Mesenchymal stem cell (in vitro differentiated cells and primary cell): Measurements from ENCODE around the gene NR1I2.

Experiments used
- DNase-seq: peaks from one replicate; pipeline ENCODE4 v3.0.0-alpha.2; 2013
- H2AFZ ChIP-seq: one replicate; pipeline ENCODE4 v1.6.1; 2013; ENCODE audit warnings: low read depth, mild to moderate bottlenecking, control low read depth, inconsistent platforms, low read length, moderate library complexity
- H2AK5ac ChIP-seq: 2 replicates; pipeline ENCODE4 v1.6.1; 2013; ENCODE audit warnings: low read length, moderate library complexity, mild to moderate bottlenecking, inconsistent platforms; ENCODE audit not compliant: severe bottlenecking
- H2BK120ac ChIP-seq: one replicate; pipeline ENCODE4 v1.6.1; 2013; ENCODE audit warnings: low read depth, mild to moderate bottlenecking, inconsistent platforms, low read length, moderate library complexity
- H2BK12ac ChIP-seq, 2 experiments: one replicate each; pipeline ENCODE4 v1.6.1; 2013; ENCODE audit warnings: inconsistent platforms in 2 of 2, low read length in 2 of 2, mild to moderate bottlenecking in 2 of 2, moderate library complexity in 2 of 2, control low read depth in 1 of 2
- H2BK15ac ChIP-seq: one replicate; pipeline ENCODE4 v1.6.1; 2013; ENCODE audit warnings: mild to moderate bottlenecking, low read depth, inconsistent platforms; ENCODE audit not compliant: poor library complexity, severe bottlenecking
- H2BK5ac ChIP-seq: 2 replicates; pipeline ENCODE4 v1.6.1; 2013; ENCODE audit warnings: low read depth, mild to moderate bottlenecking, low read length, control low read depth, inconsistent platforms; ENCODE audit not compliant: poor library complexity, severe bottlenecking
- H3K14ac ChIP-seq, 2 experiments: one replicate each; pipeline ENCODE4 v1.6.1; 2013; ENCODE audit warnings: inconsistent platforms in 2 of 2, low read length in 2 of 2, control low read depth in 1 of 2, mild to moderate bottlenecking in 1 of 2, moderate library complexity in 1 of 2
- H3K18ac ChIP-seq, 2 experiments: one replicate each; pipeline ENCODE4 v1.6.1; 2013; ENCODE audit warnings: inconsistent platforms in 2 of 2, low read length in 2 of 2, control low read depth in 1 of 2, low read depth in 1 of 2, mild to moderate bottlenecking in 1 of 2
- H3K23ac ChIP-seq, 2 experiments: one replicate each; pipeline ENCODE4 v1.6.1; 2013; ENCODE audit warnings: inconsistent platforms in 2 of 2, low read length in 2 of 2, mild to moderate bottlenecking in 2 of 2, moderate library complexity in 2 of 2, control low read depth in 1 of 2
- H3K27ac ChIP-seq: 2 replicates; pipeline ENCODE4 v1.5.1; 2013; ENCODE audit warnings: mild to moderate bottlenecking, moderate library complexity, low read length, control low read depth, inconsistent platforms; ENCODE audit not compliant: poor library complexity, severe bottlenecking
- H3K27me3 ChIP-seq, 2 experiments: 2 replicates each; pipeline versions ENCODE4 v1.6.1 to v1.7.0; 2013; ENCODE audit warnings: low read length in 2 of 2, mild to moderate bottlenecking in 2 of 2, moderate library complexity in 2 of 2, control low read depth in 1 of 2, inconsistent platforms in 1 of 2; ENCODE audit not compliant: control insufficient read depth in 1 of 2, insufficient read depth in 1 of 2
- H3K36me3 ChIP-seq, 2 experiments: 2 replicates each; pipeline versions ENCODE4 v1.6.1 to v1.7.0; 2013; ENCODE audit warnings: low read length in 2 of 2, control low read depth in 1 of 2, inconsistent platforms in 1 of 2, low read depth in 1 of 2, mild to moderate bottlenecking in 1 of 2; ENCODE audit not compliant: insufficient read depth in 2 of 2, control insufficient read depth in 1 of 2
- H3K4ac ChIP-seq, 2 experiments: one replicate each; pipeline ENCODE4 v1.6.1; 2013; ENCODE audit warnings: inconsistent platforms in 2 of 2, low read length in 2 of 2, mild to moderate bottlenecking in 2 of 2, moderate library complexity in 2 of 2, control low read depth in 1 of 2, low read depth in 1 of 2
- H3K4me1 ChIP-seq: 2 replicates; pipeline ENCODE4 v1.6.1; 2013; ENCODE audit warnings: low read depth, low read length, control low read depth; ENCODE audit not compliant: control insufficient read depth, insufficient read depth
- H3K4me2 ChIP-seq: 2 replicates; pipeline ENCODE4 v1.6.1; 2013; ENCODE audit warnings: low read length, mild to moderate bottlenecking, inconsistent platforms; ENCODE audit not compliant: poor library complexity, severe bottlenecking
- H3K4me3 ChIP-seq, 2 experiments: 2 replicates each; pipeline versions ENCODE4 v1.5.1 to v1.7.0; 2013; ENCODE audit warnings: low read length in 2 of 2, mild to moderate bottlenecking in 2 of 2, control low read depth in 1 of 2, low read depth in 1 of 2; ENCODE audit not compliant: insufficient read depth in 1 of 2
- H3K79me1 ChIP-seq: replicated peaks from 2 replicates; pipeline ENCODE4 v1.6.1; 2013; ENCODE audit warnings: mild to moderate bottlenecking, control low read depth, low read length, inconsistent platforms; ENCODE audit not compliant: poor library complexity, severe bottlenecking
- H3K9ac ChIP-seq: 2 replicates; pipeline ENCODE4 v1.7.0; 2013; ENCODE audit warnings: mild to moderate bottlenecking, low read length, moderate library complexity
- H3K9me3 ChIP-seq: 2 replicates; pipeline ENCODE4 v1.7.0; 2013; ENCODE audit warnings: mild to moderate bottlenecking, low read length; ENCODE audit not compliant: control insufficient read depth
- H4K8ac ChIP-seq: one replicate; pipeline ENCODE4 v1.6.1; 2013; ENCODE audit warnings: inconsistent platforms, mild to moderate bottlenecking, low read length, moderate library complexity
- H4K91ac ChIP-seq: one replicate; pipeline ENCODE4 v1.6.1; 2013; ENCODE audit warnings: mild to moderate bottlenecking, low read length, inconsistent platforms
- whole genome bisulfite sequencing: methylation state at CpG from one replicate; pipeline ENCODE4 v1.1.7; 2013; ENCODE audit warnings: mixed read lengths; 5-methylcytosine and 5-hydroxymethylcytosine counted together

The NR1I2 gene

DNA sequence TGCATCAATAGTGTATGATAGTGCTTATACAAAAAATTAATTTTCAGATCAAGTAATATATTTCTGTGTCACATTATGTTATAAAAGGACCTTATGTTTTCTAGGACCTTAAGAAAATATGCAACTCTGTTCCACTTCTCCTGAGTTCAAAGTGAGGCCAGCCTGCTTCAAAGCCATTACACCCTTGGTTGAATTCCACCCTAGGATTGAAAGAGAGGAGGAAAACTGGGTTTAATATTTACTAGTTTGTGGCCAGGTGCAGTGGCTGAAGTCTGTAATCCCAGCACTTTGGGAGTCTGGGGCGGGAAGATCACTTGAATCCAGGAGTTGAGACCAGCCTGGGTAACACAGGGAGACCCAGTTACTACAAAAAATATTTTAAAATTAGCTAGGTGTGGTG is 32.9 kb upstream of the NR1I2 start:
- Histone ChIP-seq H2AFZ (no peak overlapping the region), H3K27me3 (no peaks in the 10 kb centered on the region), H2AK5ac (no peak overlapping the region), H4K8ac (no peak overlapping the region), H3K18ac (no peak overlapping the region), H2BK12ac (no peak overlapping the region), H4K91ac (no peak overlapping the region), H3K4ac (no peak overlapping the region), H2BK5ac (no peak overlapping the region), H3K36me3 (no peaks in the 10 kb centered on the region), H3K4me2 (no peak overlapping the region), H3K14ac (no peak overlapping the region), H3K79me1 (no peaks in the 10 kb centered on the region), H3K4me3 (no peak overlapping the region), H2BK120ac (no peak overlapping the region), H3K27ac (no peak overlapping the region), H3K9ac (no peak overlapping the region), H2BK15ac (no peak overlapping the region), H3K23ac (no peak overlapping the region), H3K9me3 (peaks cover 7% of the 10 kb centered on the region), H3K4me1 (peaks cover 3% of the 10 kb centered on the region)
- 57% methylated on average over 1 of the region's 1 CpG for WGBS
- no peak for DNase-seq

- Histone ChIP-seq H2BK120ac (no peak overlapping the region), H3K27ac (no peak overlapping the region), H2BK15ac (no peak overlapping the region), H2AFZ (no peak overlapping the region), H3K23ac (no peak overlapping the region), H2BK12ac (no peak overlapping the region), H3K36me3 (no peaks in the 10 kb centered on the region), H3K4me1 (peaks cover 3% of the 10 kb centered on the region), H3K4ac (no peak overlapping the region), H2BK5ac (no peak overlapping the region), H4K8ac (no peak overlapping the region), H3K9ac (no peak overlapping the region), H3K18ac (no peak overlapping the region), H2AK5ac (no peak overlapping the region), H3K9me3 (peaks cover 28% of the 10 kb centered on the region), H3K79me1 (no peaks in the 10 kb centered on the region), H3K4me3 (no peak overlapping the region), H3K27me3 (no peaks in the 10 kb centered on the region), H3K14ac (no peak overlapping the region), H4K91ac (no peak overlapping the region), H3K4me2 (no peak overlapping the region)
- 84% methylated on average over 3 of the region's 3 CpGs for WGBS
- DNase-seq, result no peak
Measured at GRCh38 chr3:119751423-119751822, 30.5 kb upstream of the NR1I2 start.

DNA sequence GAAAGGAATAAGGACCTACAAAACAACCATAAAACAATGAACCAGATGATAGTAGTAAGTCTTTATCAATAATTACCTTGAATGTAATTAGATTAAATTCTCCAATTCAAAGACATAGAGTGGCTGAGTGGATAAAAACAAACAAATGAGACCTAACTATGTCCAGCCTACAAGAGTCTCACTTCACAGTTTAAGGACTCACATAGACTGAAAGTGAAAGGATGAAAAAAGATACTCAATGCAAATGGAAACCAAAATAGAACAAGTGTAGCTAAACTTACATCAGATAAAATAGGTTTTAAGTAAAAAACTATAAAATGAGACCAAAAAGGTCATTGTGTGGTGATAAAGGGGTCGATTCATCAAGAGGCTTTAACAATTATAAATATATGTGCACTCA is 21.9 kb upstream of the NR1I2 start:
- no peak overlapping the region for H3K14ac ChIP-seq
- peaks cover 36% of the 10 kb centered on the region for H3K9me3 ChIP-seq
- no peaks in the 10 kb centered on the region for H3K4me1 ChIP-seq
- H3K18ac ChIP-seq, result no peak overlapping the region
- no peak overlapping the region for H3K27ac ChIP-seq
- no peak overlapping the region for H2BK5ac ChIP-seq
- WGBS, result no CpG with 5 or more reads among the region's 1 CpG
- H3K27me3 ChIP-seq, result no peaks in the 10 kb centered on the region
- no peak overlapping the region for H2AK5ac ChIP-seq
- no peaks in the 10 kb centered on the region for H3K79me1 ChIP-seq
- no peak overlapping the region for H3K4me2 ChIP-seq
- no peak overlapping the region for H4K91ac ChIP-seq
- DNase-seq, result no peak
- no peak overlapping the region for H2BK12ac ChIP-seq
- H2AFZ ChIP-seq, result no peak overlapping the region
- no peak overlapping the region for H3K4me3 ChIP-seq
- H3K9ac ChIP-seq, result no peak overlapping the region
- no peak overlapping the region for H3K23ac ChIP-seq
- H3K36me3 ChIP-seq, result no peaks in the 10 kb centered on the region
- H4K8ac ChIP-seq, result no peak overlapping the region
- no peak overlapping the region for H2BK120ac ChIP-seq
- H2BK15ac ChIP-seq, result no peak overlapping the region
- no peak overlapping the region for H3K4ac ChIP-seq

DNA sequence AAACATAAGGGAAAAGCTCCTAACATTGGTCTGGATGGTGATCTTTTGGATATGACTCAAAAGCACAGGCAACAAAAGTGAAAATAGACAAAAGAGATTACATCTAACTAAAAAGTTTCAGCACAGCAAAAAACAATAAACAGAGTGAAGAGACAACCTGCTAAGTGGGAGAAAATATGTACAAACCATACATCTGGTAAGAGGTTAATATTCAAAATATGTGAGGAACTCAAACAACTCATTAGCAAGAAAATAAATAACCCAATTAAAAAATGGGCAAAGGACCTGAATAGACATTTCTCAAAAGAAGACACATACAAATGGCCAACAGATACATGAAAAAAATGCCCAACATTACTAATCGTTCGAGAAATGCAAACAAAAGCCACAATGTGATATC is 19.0 kb upstream of the NR1I2 start:
- no peak overlapping the region for H3K4me2 ChIP-seq
- no peaks in the 10 kb centered on the region for H3K79me1 ChIP-seq
- H3K23ac ChIP-seq, result no peak overlapping the region
- H3K4me1 ChIP-seq, result no peaks in the 10 kb centered on the region
- H2BK15ac ChIP-seq, result no peak overlapping the region
- no peak overlapping the region for H2AFZ ChIP-seq
- no peak overlapping the region for H3K4ac ChIP-seq
- H2BK12ac ChIP-seq, result no peak overlapping the region
- no peak overlapping the region for H4K91ac ChIP-seq
- H3K36me3 ChIP-seq, result no peaks in the 10 kb centered on the region
- H3K27me3 ChIP-seq, result no peaks in the 10 kb centered on the region
- H3K27ac ChIP-seq, result no peak overlapping the region
- no peak overlapping the region for H2AK5ac ChIP-seq
- no peak overlapping the region for H3K14ac ChIP-seq
- 75% methylated on average over 2 of the region's 2 CpGs for WGBS
- peaks cover 25% of the 10 kb centered on the region for H3K9me3 ChIP-seq
- no peak overlapping the region for H3K4me3 ChIP-seq
- H2BK5ac ChIP-seq, result no peak overlapping the region
- no peak overlapping the region for H3K18ac ChIP-seq
- H2BK120ac ChIP-seq, result no peak overlapping the region
- H4K8ac ChIP-seq, result no peak overlapping the region
- DNase-seq, result no peak
- no peak overlapping the region for H3K9ac ChIP-seq
